ENCODE measurements around the gene PCBP3.

Gene PCBP3

DNA sequence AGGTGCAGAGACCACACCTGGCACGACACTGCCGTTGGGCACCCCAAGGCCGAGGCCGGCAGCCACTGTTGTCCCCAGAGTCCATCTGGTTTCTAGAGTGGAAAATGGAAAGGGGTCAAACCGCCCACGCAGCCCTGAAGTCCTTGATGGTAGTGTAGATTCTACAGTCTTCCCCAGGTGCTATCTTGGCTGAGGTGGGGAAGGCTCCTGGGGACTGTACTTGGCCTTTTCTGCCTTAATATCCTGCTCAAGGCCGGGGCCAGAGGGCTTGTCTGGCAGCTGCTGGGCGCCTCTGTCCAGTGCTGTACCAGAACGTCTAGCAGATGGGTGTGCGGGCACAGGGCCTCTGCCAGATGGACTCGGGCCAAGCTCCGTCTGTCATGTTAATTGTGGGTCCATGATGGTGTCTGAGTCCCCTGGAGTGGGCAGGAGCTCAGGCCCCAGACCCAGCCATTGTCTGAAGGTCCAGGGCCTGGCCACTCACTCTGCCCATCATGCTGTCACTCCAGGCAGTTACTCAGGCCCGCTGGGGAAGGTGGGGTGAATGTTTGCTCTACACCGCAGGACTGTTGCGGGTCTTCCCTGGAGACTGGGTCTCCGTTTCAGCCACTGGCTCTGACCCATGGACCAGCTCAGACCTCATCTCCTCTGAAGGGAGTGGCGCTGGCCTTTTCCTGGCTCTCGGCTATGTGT lies 176.1 kb downstream of the PCBP3 start:
- Histone ChIP-seq H3K4me3 (replicated peaks; ENCODE audit: insufficient read depth, low read length) (no peak overlapping the region), H3K27ac (replicated peaks) (peak overlapping the region; percentile 99), H3K27me3 (ENCODE audit: insufficient read depth, poor library complexity, severe bottlenecking) (no peaks in the 10 kb centered on the region)
- DNase-seq (ENCODE audit: low read depth in 1 of 2, low spot score in 1 of 2): no peak
- no peak for TF ChIP-seq GABPA (IDR thresholded peaks at IDR 0.05; ENCODE audit: low read depth)
- no peak for TF ChIP-seq POLR2AphosphoS5 (IDR thresholded peaks at IDR 0.05; ENCODE audit: low read depth)
- no peak for TF ChIP-seq SPI1 (IDR thresholded peaks at IDR 0.05; ENCODE audit: borderline replicate concordance, low read depth)
- TF ChIP-seq, protein P1, sequence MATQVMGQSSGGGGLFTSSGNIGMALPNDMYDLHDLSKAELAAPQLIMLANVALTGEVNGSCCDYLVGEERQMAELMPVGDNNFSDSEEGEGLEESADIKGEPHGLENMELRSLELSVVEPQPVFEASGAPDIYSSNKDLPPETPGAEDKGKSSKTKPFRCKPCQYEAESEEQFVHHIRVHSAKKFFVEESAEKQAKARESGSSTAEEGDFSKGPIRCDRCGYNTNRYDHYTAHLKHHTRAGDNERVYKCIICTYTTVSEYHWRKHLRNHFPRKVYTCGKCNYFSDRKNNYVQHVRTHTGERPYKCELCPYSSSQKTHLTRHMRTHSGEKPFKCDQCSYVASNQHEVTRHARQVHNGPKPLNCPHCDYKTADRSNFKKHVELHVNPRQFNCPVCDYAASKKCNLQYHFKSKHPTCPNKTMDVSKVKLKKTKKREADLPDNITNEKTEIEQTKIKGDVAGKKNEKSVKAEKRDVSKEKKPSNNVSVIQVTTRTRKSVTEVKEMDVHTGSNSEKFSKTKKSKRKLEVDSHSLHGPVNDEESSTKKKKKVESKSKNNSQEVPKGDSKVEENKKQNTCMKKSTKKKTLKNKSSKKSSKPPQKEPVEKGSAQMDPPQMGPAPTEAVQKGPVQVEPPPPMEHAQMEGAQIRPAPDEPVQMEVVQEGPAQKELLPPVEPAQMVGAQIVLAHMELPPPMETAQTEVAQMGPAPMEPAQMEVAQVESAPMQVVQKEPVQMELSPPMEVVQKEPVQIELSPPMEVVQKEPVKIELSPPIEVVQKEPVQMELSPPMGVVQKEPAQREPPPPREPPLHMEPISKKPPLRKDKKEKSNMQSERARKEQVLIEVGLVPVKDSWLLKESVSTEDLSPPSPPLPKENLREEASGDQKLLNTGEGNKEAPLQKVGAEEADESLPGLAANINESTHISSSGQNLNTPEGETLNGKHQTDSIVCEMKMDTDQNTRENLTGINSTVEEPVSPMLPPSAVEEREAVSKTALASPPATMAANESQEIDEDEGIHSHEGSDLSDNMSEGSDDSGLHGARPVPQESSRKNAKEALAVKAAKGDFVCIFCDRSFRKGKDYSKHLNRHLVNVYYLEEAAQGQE (IDR thresholded peaks at IDR 0.05; ENCODE audit: insufficient replicate concordance, low read depth): no peak
- TF ChIP-seq, protein P2, sequence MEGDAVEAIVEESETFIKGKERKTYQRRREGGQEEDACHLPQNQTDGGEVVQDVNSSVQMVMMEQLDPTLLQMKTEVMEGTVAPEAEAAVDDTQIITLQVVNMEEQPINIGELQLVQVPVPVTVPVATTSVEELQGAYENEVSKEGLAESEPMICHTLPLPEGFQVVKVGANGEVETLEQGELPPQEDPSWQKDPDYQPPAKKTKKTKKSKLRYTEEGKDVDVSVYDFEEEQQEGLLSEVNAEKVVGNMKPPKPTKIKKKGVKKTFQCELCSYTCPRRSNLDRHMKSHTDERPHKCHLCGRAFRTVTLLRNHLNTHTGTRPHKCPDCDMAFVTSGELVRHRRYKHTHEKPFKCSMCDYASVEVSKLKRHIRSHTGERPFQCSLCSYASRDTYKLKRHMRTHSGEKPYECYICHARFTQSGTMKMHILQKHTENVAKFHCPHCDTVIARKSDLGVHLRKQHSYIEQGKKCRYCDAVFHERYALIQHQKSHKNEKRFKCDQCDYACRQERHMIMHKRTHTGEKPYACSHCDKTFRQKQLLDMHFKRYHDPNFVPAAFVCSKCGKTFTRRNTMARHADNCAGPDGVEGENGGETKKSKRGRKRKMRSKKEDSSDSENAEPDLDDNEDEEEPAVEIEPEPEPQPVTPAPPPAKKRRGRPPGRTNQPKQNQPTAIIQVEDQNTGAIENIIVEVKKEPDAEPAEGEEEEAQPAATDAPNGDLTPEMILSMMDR (IDR thresholded peaks at IDR 0.05; ENCODE audit: insufficient read depth, low read length): no peak

DNA sequence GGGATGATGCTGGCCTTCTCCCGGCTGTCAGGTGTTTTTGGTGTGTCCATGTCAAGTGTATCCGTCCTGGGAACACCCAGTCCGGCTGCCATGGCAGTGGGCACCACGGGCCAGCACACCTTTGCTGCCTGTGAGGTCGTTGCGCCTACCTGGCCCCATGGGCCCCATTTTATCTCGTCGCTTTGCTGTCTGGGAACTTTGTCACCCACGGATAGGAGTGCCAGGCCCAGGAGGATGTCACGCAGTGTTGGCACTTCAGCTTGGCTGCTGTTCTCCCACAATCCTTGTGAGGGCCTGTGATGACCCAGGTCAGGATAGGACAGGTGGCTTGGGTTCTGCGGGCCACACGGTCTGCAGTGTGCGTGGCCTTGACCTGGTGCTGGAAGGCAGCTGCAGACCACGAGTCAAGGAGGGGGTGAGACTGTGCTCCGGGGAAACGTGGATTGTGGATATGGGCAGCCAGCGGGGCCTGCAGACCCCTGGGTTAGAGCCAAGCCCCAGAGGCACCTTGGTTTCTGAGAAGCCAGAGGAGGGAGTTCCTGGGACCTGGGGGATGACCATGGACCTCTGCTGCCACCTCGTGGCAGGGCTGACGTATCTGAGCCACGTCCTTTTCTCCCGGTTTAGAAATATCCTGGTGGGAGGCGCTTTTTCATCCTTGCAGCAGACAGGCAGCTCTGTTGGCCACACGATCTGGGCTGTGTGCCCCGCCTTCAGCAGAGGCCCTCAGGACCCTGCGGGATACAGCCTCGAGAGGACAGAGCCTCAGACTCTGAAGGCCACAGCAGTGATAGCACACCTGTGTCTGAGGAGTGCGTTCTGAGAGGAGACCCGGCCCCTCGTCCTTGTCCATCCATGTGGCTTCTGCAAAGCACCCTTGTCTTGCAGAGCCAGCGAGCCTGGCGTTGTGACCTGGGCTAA lies 176.9 kb downstream of the PCBP3 start:
- DNase-seq (ENCODE audit: low read depth in 1 of 2, low spot score in 1 of 2): peak; percentile 65 to 86
- Histone ChIP-seq H3K4me3 (replicated peaks; ENCODE audit: insufficient read depth, low read length) (no peak overlapping the region), H3K27ac (replicated peaks) (peak overlapping the region; percentile 99), H3K27me3 (ENCODE audit: insufficient read depth, poor library complexity, severe bottlenecking) (no peaks in the 10 kb centered on the region)
- TF ChIP-seq POLR2AphosphoS5 (IDR thresholded peaks at IDR 0.05; ENCODE audit: low read depth): no peak
- TF ChIP-seq, protein P2 (IDR thresholded peaks at IDR 0.05; ENCODE audit: insufficient read depth, low read length): peak; percentile 83

DNA sequence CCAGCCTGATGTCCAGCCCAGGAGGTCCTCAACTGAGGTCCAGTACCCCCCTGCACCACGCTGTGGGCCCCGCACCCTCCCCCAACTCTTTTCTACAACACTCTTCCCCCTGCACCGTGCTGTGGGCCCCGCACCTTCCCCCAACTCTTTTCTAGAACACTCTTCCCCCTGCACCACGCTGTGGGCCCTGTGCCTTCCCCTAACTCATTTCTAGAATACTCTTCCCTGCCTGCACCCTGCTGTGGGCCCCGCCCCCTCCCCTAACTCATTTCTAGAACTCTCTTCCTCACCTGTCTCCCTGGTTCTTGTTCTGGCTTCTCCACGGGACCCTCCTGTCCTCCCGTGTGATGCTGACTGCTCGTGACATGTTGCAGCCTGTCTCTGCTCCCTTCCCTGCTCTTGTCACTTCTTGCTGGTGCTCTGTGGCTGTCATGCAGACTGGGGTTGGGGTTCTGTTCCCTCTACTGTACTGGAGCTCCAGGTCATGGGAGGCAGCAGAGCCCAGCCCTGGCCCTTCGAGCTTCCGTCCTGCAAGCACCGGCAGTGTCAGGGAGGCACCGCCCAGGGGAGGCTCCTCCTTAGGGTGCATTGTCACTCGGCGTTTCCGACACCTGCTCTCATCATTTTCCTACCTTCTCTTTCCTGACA lies 177.9 kb downstream of the PCBP3 start:
- no peak for DNase-seq (ENCODE audit: low read depth in 1 of 2, low spot score in 1 of 2)
- Histone ChIP-seq H3K27me3 (ENCODE audit: insufficient read depth, poor library complexity, severe bottlenecking) (no peaks in the 10 kb centered on the region), H3K4me3 (replicated peaks; ENCODE audit: insufficient read depth, low read length) (no peak overlapping the region), H3K27ac (replicated peaks) (no peak overlapping the region)
- TF ChIP-seq, protein P1 (IDR thresholded peaks at IDR 0.05; ENCODE audit: insufficient replicate concordance, low read depth): no peak
- TF ChIP-seq SPI1 (IDR thresholded peaks at IDR 0.05; ENCODE audit: borderline replicate concordance, low read depth) (no peak), GABPA (IDR thresholded peaks at IDR 0.05; ENCODE audit: low read depth) (no peak), POLR2AphosphoS5 (IDR thresholded peaks at IDR 0.05; ENCODE audit: low read depth) (no peak)
- TF ChIP-seq, protein P2 (IDR thresholded peaks at IDR 0.05; ENCODE audit: insufficient read depth, low read length): no peak
